WTC11 (cell line): ENCODE results near the gene ITGA11.

ENCODE experiments used
- CBFB ChIP-seq: sonication (generic); formaldehyde crosslinking; IDR thresholded peaks from 2 replicates; pipeline ENCODE4 v1.8.1; 2022; ENCODE audit warnings: mild to moderate bottlenecking, low read depth, missing genetic modification reagents
- EMX1 ChIP-seq: fragments of 250-450 bp; sonication (Bioruptor Pico); IDR thresholded peaks from 2 replicates; pipeline ENCODE4 v1.8.0; 2021; ENCODE audit warnings: mild to moderate bottlenecking
- GABPB1 ChIP-seq: sonication (generic); formaldehyde crosslinking; IDR thresholded peaks from 2 replicates; pipeline ENCODE4 v1.8.1; 2023; ENCODE audit warnings: mild to moderate bottlenecking, missing genetic modification reagents
- RORB ChIP-seq: fragments of 250-450 bp; sonication (Bioruptor Pico); IDR thresholded peaks from 2 replicates; pipeline ENCODE4 v1.9.0; 2021; ENCODE audit warnings: mild to moderate bottlenecking
- SP1 ChIP-seq: sonication (generic); formaldehyde crosslinking; conservative IDR thresholded peaks from 2 replicates; pipeline ENCODE4 v1.8.1; 2022; ENCODE audit warnings: missing genetic modification reagents
- TEAD4 ChIP-seq: sonication (generic); formaldehyde crosslinking; IDR thresholded peaks from 2 replicates; pipeline ENCODE4 v1.8.0; 2022; ENCODE audit warnings: mild to moderate bottlenecking, missing genetic modification reagents
- TF ChIP-seq, protein P1 (sequence below): fragments of 200-600 bp; IDR thresholded peaks from 2 replicates; pipeline ENCODE4 v1.8.0; 2022; ENCODE audit warnings: antibody characterized with exemption
- TF ChIP-seq, protein P2 (sequence below): sonication (generic); formaldehyde crosslinking; IDR thresholded peaks from 2 replicates; pipeline ENCODE4 v1.8.1; 2022; ENCODE audit warnings: low read depth, mild to moderate bottlenecking, moderate library complexity, missing genetic modification reagents, borderline replicate concordance
- TF ChIP-seq, protein P3 (sequence below): sonication (generic); formaldehyde crosslinking; IDR thresholded peaks from 2 replicates; pipeline ENCODE4 v1.8.1; 2022; ENCODE audit warnings: low read depth, missing genetic modification reagents, borderline replicate concordance
- TF ChIP-seq, protein P4 (sequence below): sonication (generic); formaldehyde crosslinking; IDR thresholded peaks from 2 replicates; pipeline ENCODE4 v1.8.1; 2023; ENCODE audit warnings: mild to moderate bottlenecking, missing genetic modification reagents, moderate library complexity
- TF ChIP-seq, protein P5 (sequence below): sonication (generic); formaldehyde crosslinking; conservative IDR thresholded peaks from 2 replicates; pipeline ENCODE4 v1.8.1; 2022; ENCODE audit warnings: mild to moderate bottlenecking, missing genetic modification reagents
- TF ChIP-seq, protein P6 (sequence below): sonication (generic); formaldehyde crosslinking; IDR thresholded peaks from 2 replicates; pipeline ENCODE4 v1.8.1; 2022; ENCODE audit warnings: mild to moderate bottlenecking, moderate library complexity, missing genetic modification reagents

DNA sequence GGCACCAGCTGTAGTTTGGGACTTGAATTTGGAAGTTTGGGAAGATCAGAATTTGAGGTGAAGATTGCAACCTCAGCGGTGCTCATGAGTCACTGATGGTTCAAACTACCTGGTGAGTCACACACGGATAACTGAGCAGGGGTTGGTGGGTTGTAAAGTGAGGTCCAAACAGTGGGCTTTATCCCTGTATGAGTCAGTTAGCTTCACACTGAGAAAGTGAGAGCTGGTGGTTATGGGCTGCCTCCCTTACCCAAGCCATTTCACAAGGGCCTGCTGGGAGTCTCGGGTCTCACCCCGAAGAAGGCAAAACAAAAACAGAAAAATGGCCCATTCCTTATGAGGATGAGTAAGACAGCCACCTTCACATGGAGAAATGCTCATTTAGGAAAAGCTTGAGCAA lies 77.0 kb downstream of the ITGA11 start:
- TF ChIP-seq, protein P1, sequence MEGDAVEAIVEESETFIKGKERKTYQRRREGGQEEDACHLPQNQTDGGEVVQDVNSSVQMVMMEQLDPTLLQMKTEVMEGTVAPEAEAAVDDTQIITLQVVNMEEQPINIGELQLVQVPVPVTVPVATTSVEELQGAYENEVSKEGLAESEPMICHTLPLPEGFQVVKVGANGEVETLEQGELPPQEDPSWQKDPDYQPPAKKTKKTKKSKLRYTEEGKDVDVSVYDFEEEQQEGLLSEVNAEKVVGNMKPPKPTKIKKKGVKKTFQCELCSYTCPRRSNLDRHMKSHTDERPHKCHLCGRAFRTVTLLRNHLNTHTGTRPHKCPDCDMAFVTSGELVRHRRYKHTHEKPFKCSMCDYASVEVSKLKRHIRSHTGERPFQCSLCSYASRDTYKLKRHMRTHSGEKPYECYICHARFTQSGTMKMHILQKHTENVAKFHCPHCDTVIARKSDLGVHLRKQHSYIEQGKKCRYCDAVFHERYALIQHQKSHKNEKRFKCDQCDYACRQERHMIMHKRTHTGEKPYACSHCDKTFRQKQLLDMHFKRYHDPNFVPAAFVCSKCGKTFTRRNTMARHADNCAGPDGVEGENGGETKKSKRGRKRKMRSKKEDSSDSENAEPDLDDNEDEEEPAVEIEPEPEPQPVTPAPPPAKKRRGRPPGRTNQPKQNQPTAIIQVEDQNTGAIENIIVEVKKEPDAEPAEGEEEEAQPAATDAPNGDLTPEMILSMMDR: no peak
- TF ChIP-seq, protein P2, sequence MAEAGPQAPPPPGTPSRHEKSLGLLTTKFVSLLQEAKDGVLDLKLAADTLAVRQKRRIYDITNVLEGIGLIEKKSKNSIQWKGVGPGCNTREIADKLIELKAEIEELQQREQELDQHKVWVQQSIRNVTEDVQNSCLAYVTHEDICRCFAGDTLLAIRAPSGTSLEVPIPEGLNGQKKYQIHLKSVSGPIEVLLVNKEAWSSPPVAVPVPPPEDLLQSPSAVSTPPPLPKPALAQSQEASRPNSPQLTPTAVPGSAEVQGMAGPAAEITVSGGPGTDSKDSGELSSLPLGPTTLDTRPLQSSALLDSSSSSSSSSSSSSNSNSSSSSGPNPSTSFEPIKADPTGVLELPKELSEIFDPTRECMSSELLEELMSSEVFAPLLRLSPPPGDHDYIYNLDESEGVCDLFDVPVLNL (CRISPR knock-in tag): no peak
- TF ChIP-seq SP1 (no peak), GABPB1 (CRISPR knock-in tag) (no peak), TEAD4 (no peak), RORB (CRISPR knock-in tag) (no peak), EMX1 (no peak), CBFB (CRISPR knock-in tag) (no peak)
- TF ChIP-seq, protein P3, sequence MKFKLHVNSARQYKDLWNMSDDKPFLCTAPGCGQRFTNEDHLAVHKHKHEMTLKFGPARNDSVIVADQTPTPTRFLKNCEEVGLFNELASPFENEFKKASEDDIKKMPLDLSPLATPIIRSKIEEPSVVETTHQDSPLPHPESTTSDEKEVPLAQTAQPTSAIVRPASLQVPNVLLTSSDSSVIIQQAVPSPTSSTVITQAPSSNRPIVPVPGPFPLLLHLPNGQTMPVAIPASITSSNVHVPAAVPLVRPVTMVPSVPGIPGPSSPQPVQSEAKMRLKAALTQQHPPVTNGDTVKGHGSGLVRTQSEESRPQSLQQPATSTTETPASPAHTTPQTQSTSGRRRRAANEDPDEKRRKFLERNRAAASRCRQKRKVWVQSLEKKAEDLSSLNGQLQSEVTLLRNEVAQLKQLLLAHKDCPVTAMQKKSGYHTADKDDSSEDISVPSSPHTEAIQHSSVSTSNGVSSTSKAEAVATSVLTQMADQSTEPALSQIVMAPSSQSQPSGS: no peak
- TF ChIP-seq, protein P4, sequence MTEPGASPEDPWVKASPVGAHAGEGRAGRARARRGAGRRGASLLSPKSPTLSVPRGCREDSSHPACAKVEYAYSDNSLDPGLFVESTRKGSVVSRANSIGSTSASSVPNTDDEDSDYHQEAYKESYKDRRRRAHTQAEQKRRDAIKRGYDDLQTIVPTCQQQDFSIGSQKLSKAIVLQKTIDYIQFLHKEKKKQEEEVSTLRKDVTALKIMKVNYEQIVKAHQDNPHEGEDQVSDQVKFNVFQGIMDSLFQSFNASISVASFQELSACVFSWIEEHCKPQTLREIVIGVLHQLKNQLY (CRISPR knock-in tag): no peak
- TF ChIP-seq, protein P5, sequence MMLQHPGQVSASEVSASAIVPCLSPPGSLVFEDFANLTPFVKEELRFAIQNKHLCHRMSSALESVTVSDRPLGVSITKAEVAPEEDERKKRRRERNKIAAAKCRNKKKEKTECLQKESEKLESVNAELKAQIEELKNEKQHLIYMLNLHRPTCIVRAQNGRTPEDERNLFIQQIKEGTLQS (CRISPR knock-in tag): no peak
- TF ChIP-seq, protein P6, sequence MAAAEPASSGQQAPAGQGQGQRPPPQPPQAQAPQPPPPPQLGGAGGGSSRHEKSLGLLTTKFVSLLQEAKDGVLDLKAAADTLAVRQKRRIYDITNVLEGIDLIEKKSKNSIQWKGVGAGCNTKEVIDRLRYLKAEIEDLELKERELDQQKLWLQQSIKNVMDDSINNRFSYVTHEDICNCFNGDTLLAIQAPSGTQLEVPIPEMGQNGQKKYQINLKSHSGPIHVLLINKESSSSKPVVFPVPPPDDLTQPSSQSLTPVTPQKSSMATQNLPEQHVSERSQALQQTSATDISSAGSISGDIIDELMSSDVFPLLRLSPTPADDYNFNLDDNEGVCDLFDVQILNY: no peak
